Suppressor macrophage treated with lipopolysaccharide for 4 hours (primary cell): ENCODE data around the gene MRPL28.
"Not testable (repeated sequence)": the region's sequence is repeated elsewhere in the genome, so short reads cannot be mapped to it uniquely, and the experiment has no call there.

Experiments used
- DNase-seq: peaks from one replicate; pipeline ENCODE4 v3.0.0-alpha.2; 2020

The MRPL28 gene

GRCh38 chr16:370443-370842 is at the start of gene MRPL28:
Gene MRPL28 (minus strand): TSS chr16:370538. CDS start chr16:370218, 320 bp downstream.
- peak; percentile 97 for DNase-seq

GRCh38 chr16:415170-415498 is 44.8 kb upstream of the MRPL28 start:
- not testable (repeated sequence) for DNase-seq

GRCh38 chr16:414395-415169 is 44.2 kb upstream of the MRPL28 start:
- no peak for DNase-seq

- no peak for DNase-seq
These were observed 41.4 kb upstream of the MRPL28 start for GRCh38 chr16:411576-412265.

GRCh38 chr16:410516-411178 is 40.3 kb upstream of the MRPL28 start:
- no peak for DNase-seq

GRCh38 chr16:407253-407652 is 36.9 kb upstream of the MRPL28 start:
- no peak for DNase-seq

- no peak for DNase-seq
These were observed 35.5 kb upstream of the MRPL28 start for GRCh38 chr16:405548-406506.

- DNase-seq, result no peak
These were observed 34.7 kb upstream of the MRPL28 start for GRCh38 chr16:404971-405486.

GRCh38 chr16:401468-402348 is 31.4 kb upstream of the MRPL28 start, which contains the start of gene DECR2:
Gene DECR2 (plus strand): TSS chr16:401885. CDS start chr16:401964, 79 bp downstream.
- DNase-seq, result peak; percentile 98

GRCh38 chr16:400061-400591 is 29.8 kb upstream of the MRPL28 start:
- DNase-seq, result no peak

GRCh38 chr16:399340-400019 is 29.1 kb upstream of the MRPL28 start:
- no peak for DNase-seq

- no peak for DNase-seq
These were observed 28.4 kb upstream of the MRPL28 start for GRCh38 chr16:398561-399339.

GRCh38 chr16:397736-398332 is 27.5 kb upstream of the MRPL28 start:
- peak; percentile 41 for DNase-seq

GRCh38 chr16:397135-397661 is 26.9 kb upstream of the MRPL28 start, which contains the start of gene NME4:
Gene NME4 (plus strand): TSS chr16:397199. CDS start chr16:397223, 24 bp downstream.
- peak; percentile 36 for DNase-seq

- DNase-seq, result peak; percentile 41
These were observed 26.3 kb upstream of the MRPL28 start for GRCh38 chr16:396605-397004.

GRCh38 chr16:396199-396598 is 25.9 kb upstream of the MRPL28 start:
- DNase-seq, result no peak

- DNase-seq, result peak; percentile 79
These were observed 22.2 kb upstream of the MRPL28 start for GRCh38 chr16:392450-393030.

- peak; percentile 67 for DNase-seq
These were observed 21.6 kb upstream of the MRPL28 start for GRCh38 chr16:391885-392335.
